B cell (primary cell): ENCODE data around the gene CD58.

Source experiments
- EZH2 ChIP-seq: IDR thresholded peaks from 2 replicates; pipeline ENCODE4 v1.6.1; 2012; ENCODE audit warnings: borderline replicate concordance, low read depth, mild to moderate bottlenecking, moderate library complexity, low read length; ENCODE audit not compliant: insufficient read depth, poor library complexity, severe bottlenecking
- TF ChIP-seq, protein P1 (sequence below): fragments of 200-600 bp; IDR thresholded peaks from one replicate; pipeline ENCODE4 v1.8.0; 2022; ENCODE audit warnings: antibody characterized with exemption, mild to moderate bottlenecking

- TF ChIP-seq, protein P1, sequence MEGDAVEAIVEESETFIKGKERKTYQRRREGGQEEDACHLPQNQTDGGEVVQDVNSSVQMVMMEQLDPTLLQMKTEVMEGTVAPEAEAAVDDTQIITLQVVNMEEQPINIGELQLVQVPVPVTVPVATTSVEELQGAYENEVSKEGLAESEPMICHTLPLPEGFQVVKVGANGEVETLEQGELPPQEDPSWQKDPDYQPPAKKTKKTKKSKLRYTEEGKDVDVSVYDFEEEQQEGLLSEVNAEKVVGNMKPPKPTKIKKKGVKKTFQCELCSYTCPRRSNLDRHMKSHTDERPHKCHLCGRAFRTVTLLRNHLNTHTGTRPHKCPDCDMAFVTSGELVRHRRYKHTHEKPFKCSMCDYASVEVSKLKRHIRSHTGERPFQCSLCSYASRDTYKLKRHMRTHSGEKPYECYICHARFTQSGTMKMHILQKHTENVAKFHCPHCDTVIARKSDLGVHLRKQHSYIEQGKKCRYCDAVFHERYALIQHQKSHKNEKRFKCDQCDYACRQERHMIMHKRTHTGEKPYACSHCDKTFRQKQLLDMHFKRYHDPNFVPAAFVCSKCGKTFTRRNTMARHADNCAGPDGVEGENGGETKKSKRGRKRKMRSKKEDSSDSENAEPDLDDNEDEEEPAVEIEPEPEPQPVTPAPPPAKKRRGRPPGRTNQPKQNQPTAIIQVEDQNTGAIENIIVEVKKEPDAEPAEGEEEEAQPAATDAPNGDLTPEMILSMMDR, result no peak
- TF ChIP-seq EZH2, result no peak
These were observed 32.9 kb downstream of the CD58 start for GRCh38 chr1:116537898-116538297.
